Suprapubic skin (tissue), 4 donors: ENCODE results near the gene UBTD1. TPM values are rescaled to one million over a fixed set of nuclear protein-coding genes. Genes with fewer than 3 reads are reported as not detected.

Experiments
- DNase-seq, 2 donors: peaks; one replicate each; pipeline ENCODE4 v3.0.0-alpha.2; 2019; ENCODE audit warnings: low spot score in 2 of 2
- H3K27ac ChIP-seq: fragments of 200-600 bp; sonication (generic); one replicate; pipeline ENCODE4 v1.5.1; 2019
- H3K27me3 ChIP-seq: fragments of 200-600 bp; sonication (generic); one replicate; pipeline ENCODE4 v1.5.1; 2019
- H3K36me3 ChIP-seq: fragments of 200-600 bp; sonication (generic); one replicate; pipeline ENCODE4 v1.5.1; 2019
- H3K4me1 ChIP-seq: fragments of 200-600 bp; sonication (generic); one replicate; pipeline ENCODE4 v1.5.1; 2019
- H3K4me3 ChIP-seq: fragments of 200-600 bp; sonication (generic); one replicate; pipeline ENCODE4 v1.5.1; 2019; ENCODE audit warnings: mild to moderate bottlenecking
- H3K9me3 ChIP-seq: fragments of 200-600 bp; sonication (generic); one replicate; pipeline ENCODE4 v1.5.1; 2019
- EP300 ChIP-seq: sonication (generic); formaldehyde crosslinking; IDR thresholded peaks from one replicate; pipeline ENCODE4 v1.6.1; 2017; ENCODE audit warnings: antibody characterized with exemption
- POLR2A ChIP-seq, 2 donors: fragments of 450-650 bp; IDR thresholded peaks; one replicate each; pipeline ENCODE4 v1.6.1; 2017; ENCODE audit warnings: antibody characterized with exemption in 2 of 2, mild to moderate bottlenecking in 2 of 2, moderate library complexity in 2 of 2
- POLR2AphosphoS5 ChIP-seq, 3 donors: sonication (generic); formaldehyde crosslinking; IDR thresholded peaks; one replicate each; pipeline ENCODE4 v1.6.1; 2017; ENCODE audit warnings: antibody characterized with exemption in 3 of 3
- WGBS: methylation state at CpG from one replicate; pipeline ENCODE4 v1.1.5; 2018; 5-methylcytosine and 5-hydroxymethylcytosine counted together
- total RNA-seq, 4 donors: library from RNA; depleted of rRNA; stranded (reverse); fragments of >200 nt; gene quantifications; one replicate each; pipeline ENCODE4 v1.1.0, GENCODE V29; 2016
- TF ChIP-seq, protein P1 (sequence below), 2 donors: fragments of 200-600 bp in 1 of 2; fragments of 450-650 bp in 1 of 2; sonication (generic) in 1 of 2; IDR thresholded peaks; one replicate each; pipeline ENCODE4 v1.5.1; 2016 to 2019; ENCODE audit warnings: antibody characterized with exemption in 2 of 2, mild to moderate bottlenecking in 1 of 2, moderate library complexity in 1 of 2

UBTD1 gene
- total RNA-seq, 4 donors from 2014 or later: 15.2 to 50.8 (median 36.4) TPM

DNA sequence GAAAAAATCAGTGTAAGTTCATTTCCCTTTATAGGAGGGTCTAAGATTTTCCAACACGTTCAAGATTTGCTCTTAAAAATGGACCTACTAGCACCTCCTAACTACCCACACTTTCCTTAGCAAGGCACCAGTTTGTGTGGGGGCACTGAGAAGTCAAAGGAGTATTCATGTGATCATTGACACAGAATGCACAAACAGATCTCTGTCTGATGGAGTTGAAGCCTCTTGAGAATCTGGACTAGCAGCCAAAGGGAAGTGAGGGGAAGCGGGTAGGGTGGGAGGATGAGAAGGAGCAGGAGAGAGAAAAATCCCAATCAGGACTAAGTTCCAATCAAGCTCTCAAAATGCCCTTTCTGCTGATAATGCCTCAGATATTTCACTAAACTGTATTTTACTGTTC is 4.6 kb upstream of the UBTD1 start:
- peaks cover 2% of the 10 kb centered on the region for H3K36me3 ChIP-seq
- H3K9me3 ChIP-seq: no peaks in the 10 kb centered on the region
- no peak overlapping the region for H3K27ac ChIP-seq
- TF ChIP-seq, protein P1, sequence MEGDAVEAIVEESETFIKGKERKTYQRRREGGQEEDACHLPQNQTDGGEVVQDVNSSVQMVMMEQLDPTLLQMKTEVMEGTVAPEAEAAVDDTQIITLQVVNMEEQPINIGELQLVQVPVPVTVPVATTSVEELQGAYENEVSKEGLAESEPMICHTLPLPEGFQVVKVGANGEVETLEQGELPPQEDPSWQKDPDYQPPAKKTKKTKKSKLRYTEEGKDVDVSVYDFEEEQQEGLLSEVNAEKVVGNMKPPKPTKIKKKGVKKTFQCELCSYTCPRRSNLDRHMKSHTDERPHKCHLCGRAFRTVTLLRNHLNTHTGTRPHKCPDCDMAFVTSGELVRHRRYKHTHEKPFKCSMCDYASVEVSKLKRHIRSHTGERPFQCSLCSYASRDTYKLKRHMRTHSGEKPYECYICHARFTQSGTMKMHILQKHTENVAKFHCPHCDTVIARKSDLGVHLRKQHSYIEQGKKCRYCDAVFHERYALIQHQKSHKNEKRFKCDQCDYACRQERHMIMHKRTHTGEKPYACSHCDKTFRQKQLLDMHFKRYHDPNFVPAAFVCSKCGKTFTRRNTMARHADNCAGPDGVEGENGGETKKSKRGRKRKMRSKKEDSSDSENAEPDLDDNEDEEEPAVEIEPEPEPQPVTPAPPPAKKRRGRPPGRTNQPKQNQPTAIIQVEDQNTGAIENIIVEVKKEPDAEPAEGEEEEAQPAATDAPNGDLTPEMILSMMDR (IDR thresholded peaks at IDR 0.05): no peak
- no peak for TF ChIP-seq POLR2A (IDR thresholded peaks at IDR 0.05)
- no peak for TF ChIP-seq POLR2AphosphoS5 (IDR thresholded peaks at IDR 0.05)
- no peak for TF ChIP-seq EP300
- no peak overlapping the region for H3K4me3 ChIP-seq
- no peaks in the 10 kb centered on the region for H3K27me3 ChIP-seq
- WGBS: 33% methylated on average over 2 of the region's 2 CpGs
- peaks cover 44% of the 10 kb centered on the region for H3K4me1 ChIP-seq
- no peak for DNase-seq

DNA sequence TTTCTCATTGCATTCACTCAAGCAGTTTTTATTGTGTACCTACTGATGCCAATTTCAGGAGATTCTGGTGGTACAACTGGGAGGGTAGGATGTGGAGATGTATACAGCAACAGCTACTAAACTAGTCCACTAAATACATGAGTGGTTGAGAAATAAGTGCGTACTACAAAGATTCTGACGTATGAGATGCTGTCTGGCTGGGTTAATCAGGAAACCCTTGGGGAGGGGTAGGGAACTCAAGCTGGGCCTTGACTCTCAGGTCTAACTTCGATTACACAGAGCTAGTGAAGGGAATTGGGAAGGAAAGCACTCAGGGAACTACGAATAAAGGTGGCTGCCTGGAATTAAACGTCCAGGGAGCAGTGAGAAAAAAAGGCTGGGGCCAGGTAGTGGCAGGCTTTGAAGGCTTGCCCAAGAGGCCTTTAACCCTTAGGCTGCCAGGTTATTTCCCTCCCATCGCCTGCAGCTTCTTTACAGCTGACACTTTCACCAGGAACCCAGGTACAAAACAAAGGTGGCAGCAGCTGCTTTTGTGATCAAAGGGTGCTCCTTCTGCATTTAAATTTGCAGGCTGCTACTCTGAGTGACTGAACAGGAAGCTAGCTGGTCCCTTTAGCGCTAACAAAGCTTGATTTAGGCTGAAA is 3.7 kb upstream of the UBTD1 start:
- Histone ChIP-seq H3K4me1 (peaks cover 47% of the 10 kb centered on the region), H3K27me3 (no peaks in the 10 kb centered on the region), H3K27ac (no peak overlapping the region), H3K9me3 (no peaks in the 10 kb centered on the region), H3K36me3 (peaks cover 2% of the 10 kb centered on the region), H3K4me3 (no peak overlapping the region)
- TF ChIP-seq, protein P1 (IDR thresholded peaks at IDR 0.05): no peak
- WGBS: 34% methylated on average over 7 of the region's 7 CpGs
- no peak for DNase-seq

DNA sequence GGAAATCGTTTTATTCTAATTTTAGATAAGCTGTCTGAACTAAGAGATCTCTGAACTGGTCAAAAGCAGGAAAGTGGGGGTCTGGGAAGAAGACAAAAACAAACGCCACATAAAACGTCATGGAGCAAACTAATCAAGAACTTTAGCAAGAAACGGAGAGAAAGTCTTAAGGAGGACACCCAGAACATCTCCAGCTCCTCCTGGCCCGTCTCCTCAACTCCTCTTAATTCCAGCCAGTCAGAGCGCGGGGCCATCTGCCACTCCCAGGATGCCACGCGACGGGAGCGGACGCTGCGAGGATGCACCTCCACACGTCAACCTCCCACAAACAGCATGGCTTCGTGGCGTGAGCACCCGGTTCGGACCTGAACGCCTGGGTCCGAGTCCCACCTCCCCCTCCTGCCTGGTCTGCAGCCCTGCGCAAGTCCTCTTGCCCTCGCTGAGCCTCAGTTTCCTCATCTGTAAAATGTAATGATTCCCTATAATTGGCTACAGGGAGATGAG is 1.1 kb upstream of the UBTD1 start:
- no peaks in the 10 kb centered on the region for H3K9me3 ChIP-seq
- peaks cover 2% of the 10 kb centered on the region for H3K36me3 ChIP-seq
- TF ChIP-seq, protein P1 (IDR thresholded peaks at IDR 0.05): no peak
- TF ChIP-seq POLR2AphosphoS5 (IDR thresholded peaks at IDR 0.05) (no peak), EP300 (no peak), POLR2A (IDR thresholded peaks at IDR 0.05) (no peak)
- peaks cover 51% of the 10 kb centered on the region for H3K4me1 ChIP-seq
- 1% methylated on average over 21 of the region's 22 CpGs for WGBS
- no peaks in the 10 kb centered on the region for H3K27me3 ChIP-seq
- H3K4me3 ChIP-seq: peak overlapping the region; percentile 81
- DNase-seq: peak; percentile 90 to 92
- H3K27ac ChIP-seq: peak overlapping the region; percentile 98

DNA sequence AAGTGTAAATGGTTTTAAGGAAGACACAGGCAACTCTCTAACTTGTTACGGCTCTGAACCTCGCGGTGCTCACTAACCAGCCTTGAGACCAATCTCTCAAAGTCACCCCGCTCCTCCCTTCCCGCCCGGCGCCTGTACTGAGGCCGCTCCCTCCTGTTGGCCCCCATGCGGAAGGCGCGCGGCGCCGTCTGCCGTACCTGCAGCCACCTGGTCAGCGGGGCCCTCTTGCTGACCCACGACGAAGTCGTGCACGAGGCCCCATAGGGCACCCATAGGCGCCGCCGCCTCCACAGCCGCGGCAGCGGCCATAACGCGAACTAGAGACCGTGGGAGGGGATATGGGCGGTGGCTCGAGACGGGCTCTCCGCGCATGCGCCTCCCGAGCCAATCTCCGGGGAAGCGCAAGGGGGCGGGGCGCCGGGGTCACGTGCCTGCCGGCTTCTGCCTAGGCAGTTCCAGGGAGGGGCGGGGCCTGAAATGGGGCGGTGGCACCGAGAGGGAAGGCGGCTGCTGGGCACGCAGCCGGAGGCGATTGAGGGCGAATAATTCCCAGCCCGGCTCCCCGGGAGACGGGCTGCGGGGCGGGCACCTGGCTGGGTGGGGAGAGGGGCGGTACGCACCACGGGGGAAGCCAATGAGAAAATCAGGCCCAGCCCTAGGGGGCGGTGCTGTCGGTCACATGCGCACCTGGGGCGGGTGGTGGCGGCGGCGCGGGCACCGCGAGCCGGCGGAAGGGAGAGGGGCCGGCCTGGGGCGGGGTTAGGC is 466 bp upstream of the UBTD1 start, which contains the start of gene MMS19:
Gene MMS19, minus strand, starts transcription at position 347 of the 765 bp plus-strand sequence. Its CDS starts 38 bp downstream, at position 309.
- H3K4me1 ChIP-seq: peaks cover 52% of the 10 kb centered on the region
- peak within 1 kb of the TSS; percentile 81 for H3K4me3 ChIP-seq
- H3K27me3 ChIP-seq: no peaks in the 10 kb centered on the region
- 0% methylated on average over 11 of the region's 73 CpGs for WGBS
- H3K9me3 ChIP-seq: no peaks in the 10 kb centered on the region
- DNase-seq: peak; percentile 100
- peak in 2 of 3 donors; percentile 13 to 45 for TF ChIP-seq POLR2AphosphoS5 (IDR thresholded peaks at IDR 0.05)
- TF ChIP-seq POLR2A (IDR thresholded peaks at IDR 0.05): peak in 1 of 2 donors; percentile 65
- TF ChIP-seq, protein P1 (IDR thresholded peaks at IDR 0.05): peak in 1 of 2 donors; percentile 8
- TF ChIP-seq EP300: no peak
- H3K36me3 ChIP-seq: peaks cover under 1% of the 10 kb centered on the region
- H3K27ac ChIP-seq: peak within 1 kb of the TSS; percentile 98
